CD14-positive monocyte (primary cell): ENCODE results near the gene COL12A1. TPM values are rescaled to one million over a fixed set of nuclear protein-coding genes. Genes with fewer than 3 reads are reported as not detected.

Experiments
- DNase-seq, 3 donors: peaks; one replicate each; pipeline ENCODE4 v3.0.0-alpha.2; 2011 to 2022
- H2AFZ ChIP-seq: 2 replicates; pipeline ENCODE4 v1.6.0; 2012; ENCODE audit warnings: mild to moderate bottlenecking, low read depth, low read length, inconsistent platforms; ENCODE audit not compliant: insufficient read depth, poor library complexity, severe bottlenecking
- H3K27ac ChIP-seq, 2 donors: 1 replicate in 1 of 2; 2 replicates in 1 of 2; pipeline ENCODE4 v1.5.1; 2012 to 2013; ENCODE audit warnings: low read length in 2 of 2, control low read depth in 1 of 2, inconsistent platforms in 1 of 2, low read depth in 1 of 2, mild to moderate bottlenecking in 1 of 2
- H3K27me3 ChIP-seq, 2 donors: one replicate each; pipeline versions ENCODE4 v1.6.0 to v1.6.1; 2011 to 2013; ENCODE audit warnings: low read length in 2 of 2; ENCODE audit not compliant: control insufficient read depth in 2 of 2, insufficient read depth in 2 of 2
- H3K36me3 ChIP-seq, 2 donors: replicated peaks in 1 of 2; 1 replicate in 1 of 2; 2 replicates in 1 of 2; pipeline versions ENCODE4 v1.5.1 to v1.6.1; 2012 to 2013; ENCODE audit warnings: low read length in 2 of 2, control low read depth in 1 of 2, inconsistent platforms in 1 of 2, mild to moderate bottlenecking in 1 of 2; ENCODE audit not compliant: insufficient read depth in 2 of 2, control insufficient read depth in 1 of 2
- H3K4me1 ChIP-seq, 2 donors: 1 replicate in 1 of 2; 2 replicates in 1 of 2; pipeline versions ENCODE4 v1.5.1 to v1.6.1; 2012 to 2013; ENCODE audit warnings: low read length in 2 of 2, control low read depth in 1 of 2, inconsistent platforms in 1 of 2, mild to moderate bottlenecking in 1 of 2, moderate library complexity in 1 of 2; ENCODE audit not compliant: insufficient read depth in 2 of 2, control insufficient read depth in 1 of 2
- H3K4me2 ChIP-seq: replicated peaks from 2 replicates; pipeline ENCODE3; 2012; ENCODE audit warnings: low read length, moderate library complexity, mild to moderate bottlenecking; ENCODE audit not compliant: poor library complexity, severe bottlenecking; ENCODE audit errors: extremely low read depth
- H3K4me3 ChIP-seq, 3 experiments: fragments of 200-600 bp in 1 of 3; sonication (generic) in 1 of 3; replicated peaks in 1 of 3; 1 replicate in 2 of 3; 2 replicates in 1 of 3; pipeline ENCODE4 v1.5.1; 2011 to 2013; ENCODE audit warnings: low read length in 3 of 3, mild to moderate bottlenecking in 3 of 3, control low read depth in 2 of 3, low read depth in 2 of 3, inconsistent platforms in 1 of 3, moderate library complexity in 1 of 3
- H3K79me2 ChIP-seq: 2 replicates; pipeline ENCODE4 v1.6.0; 2012; ENCODE audit warnings: mild to moderate bottlenecking, control low read depth, inconsistent platforms, low read length, moderate library complexity; ENCODE audit not compliant: insufficient read depth
- H3K9ac ChIP-seq: 2 replicates; pipeline ENCODE4 v1.6.0; 2017; ENCODE audit warnings: low read length, mild to moderate bottlenecking; ENCODE audit not compliant: insufficient read depth, poor library complexity, severe bottlenecking
- H3K9me3 ChIP-seq, 2 donors: replicated peaks in 1 of 2; 1 replicate in 1 of 2; 2 replicates in 1 of 2; pipeline versions ENCODE4 v1.5.1 to v1.6.1; 2012 to 2013; ENCODE audit warnings: low read length in 2 of 2, control low read depth in 1 of 2; ENCODE audit not compliant: control insufficient read depth in 1 of 2, insufficient read depth in 1 of 2
- H4K20me1 ChIP-seq: 2 replicates; pipeline ENCODE4 v1.6.0; 2012; ENCODE audit warnings: mild to moderate bottlenecking, low read length, control low read depth, moderate library complexity; ENCODE audit not compliant: insufficient read depth
- H3K27ac Mint-ChIP-seq, 7 donors: one replicate each; pipeline ENCODE4 v1.8.0; 2020; ENCODE audit warnings: mild to moderate bottlenecking in 7 of 7, mixed read lengths in 7 of 7, moderate library complexity in 6 of 7, inconsistent platforms in 2 of 7
- H3K27me3 Mint-ChIP-seq, 3 donors: one replicate each; pipeline ENCODE4 v1.8.0; 2021 to 2022; ENCODE audit warnings: low read depth in 3 of 3, mild to moderate bottlenecking in 3 of 3, mixed read lengths in 3 of 3, moderate library complexity in 3 of 3, inconsistent platforms in 1 of 3
- H3K36me3 Mint-ChIP-seq, 2 donors: one replicate each; pipeline ENCODE4 v1.8.0; 2020; ENCODE audit warnings: mixed read lengths in 2 of 2, inconsistent platforms in 1 of 2, mild to moderate bottlenecking in 1 of 2
- H3K4me1 Mint-ChIP-seq: one replicate; pipeline ENCODE4 v1.8.0; 2020; ENCODE audit warnings: mild to moderate bottlenecking, mixed read lengths
- H3K4me3 Mint-ChIP-seq, 2 donors: one replicate each; pipeline ENCODE4 v1.8.0; 2020; ENCODE audit warnings: mild to moderate bottlenecking in 2 of 2, mixed read lengths in 2 of 2, moderate library complexity in 1 of 2
- H3K9me3 Mint-ChIP-seq, 7 donors: one replicate each; pipeline ENCODE4 v1.8.0; 2020 to 2022; ENCODE audit warnings: mixed read lengths in 7 of 7, mild to moderate bottlenecking in 6 of 7, moderate library complexity in 6 of 7, inconsistent platforms in 2 of 7
- CTCF ChIP-seq: fragments of 200-600 bp; IDR thresholded peaks from one replicate; pipeline ENCODE4 v1.8.0; 2022; ENCODE audit warnings: antibody characterized with exemption, mild to moderate bottlenecking
- WGBS: methylation state at CpG from one replicate; pipeline ENCODE4 v1.1.5; 2013; ENCODE audit warnings: missing lambda C conversion rate; ENCODE audit not compliant: insufficient coverage; 5-methylcytosine and 5-hydroxymethylcytosine counted together
- intact Hi-C, 2 donors: fragments of 100-400 bp; cut with micrococcal nuclease; formaldehyde crosslinking; loops; one replicate each; pipeline versions ENCODE4 v1.15.0 to v1.15.1; 2023
- polyA plus RNA-seq, 3 donors: library from polyadenylated mRNA; depleted of rRNA in 1 of 3; unstranded in 2 of 3; stranded (reverse) in 1 of 3; fragments of 300-500 nt in 2 of 3; fragments of >200 nt in 1 of 3; fragmentation: Illumina TruSeq in 2 of 3; gene quantifications; 1 replicate in 2 of 3; 2 replicates in 1 of 3; pipeline ENCODE4 v1.2.3, GENCODE V29; 2012 to 2021

The COL12A1 gene
- polyA plus RNA-seq, 3 donors, result not detected

- no peak overlapping the region for H2AFZ ChIP-seq
- no peak overlapping the region for H3K27ac ChIP-seq
- H3K27me3 Mint-ChIP-seq, result peaks cover 0 to 5% (median 3%) of the 10 kb centered on the region in 3 donors
- WGBS, result no CpG with 5 or more reads among the region's 4 CpGs
- TF ChIP-seq CTCF, result no peak
- no peaks in the 10 kb centered on the region for H3K4me1 ChIP-seq
- H3K36me3 Mint-ChIP-seq, result no peaks in the 10 kb centered on the region
- DNase-seq, result no peak
- no peak overlapping the region for H3K9ac ChIP-seq
- no peak overlapping the region for H3K4me3 Mint-ChIP-seq
- no peaks in the 10 kb centered on the region for H3K9me3 Mint-ChIP-seq
- H3K36me3 ChIP-seq, result no peaks in the 10 kb centered on the region
- no peaks in the 10 kb centered on the region for H3K4me1 Mint-ChIP-seq
- H3K4me2 ChIP-seq, result no peak overlapping the region
- no peak overlapping the region for H3K27ac Mint-ChIP-seq
- no peaks in the 10 kb centered on the region for H4K20me1 ChIP-seq
- no peaks in the 10 kb centered on the region for H3K27me3 ChIP-seq
- intact Hi-C loops, result no loop called here
- no peaks in the 10 kb centered on the region for H3K79me2 ChIP-seq
- no peak overlapping the region for H3K4me3 ChIP-seq
- no peaks in the 10 kb centered on the region for H3K9me3 ChIP-seq
These were observed 33.9 kb downstream of the COL12A1 start for GRCh38 chr6:75171986-75172385.

- Mint-ChIP-seq H3K4me3 (no peak overlapping the region), H3K27ac (no peak overlapping the region), H3K9me3 (no peaks in the 10 kb centered on the region), H3K4me1 (no peaks in the 10 kb centered on the region), H3K27me3 (peaks cover 0 to 5% (median 4%) of the 10 kb centered on the region in 3 donors), H3K36me3 (no peaks in the 10 kb centered on the region)
- no peak for TF ChIP-seq CTCF
- no CpG with 5 or more reads among the region's 2 CpGs for WGBS
- Histone ChIP-seq H3K4me1 (no peaks in the 10 kb centered on the region), H3K4me2 (no peak overlapping the region), H4K20me1 (no peaks in the 10 kb centered on the region), H3K9ac (no peak overlapping the region), H3K4me3 (no peak overlapping the region), H3K79me2 (no peaks in the 10 kb centered on the region), H3K9me3 (no peaks in the 10 kb centered on the region), H3K27ac (no peak overlapping the region), H3K27me3 (no peaks in the 10 kb centered on the region), H3K36me3 (no peaks in the 10 kb centered on the region), H2AFZ (no peak overlapping the region)
- no peak for DNase-seq
- intact Hi-C loops, result no loop called here
These were observed 34.3 kb downstream of the COL12A1 start for GRCh38 chr6:75171567-75171966.
